ENCODE results near the gene PIK3R3. TPM values are rescaled to one million over a fixed set of nuclear protein-coding genes. Genes with fewer than 3 reads are reported as not detected.

PIK3R3 gene
- total and polyA plus RNA-seq, 9 of the 15 experiments (the other 6 are each of a cell fraction or from before 2014, with no cell fraction given) = 1.4 to 7.7 (median 4.6) TPM

DNA sequence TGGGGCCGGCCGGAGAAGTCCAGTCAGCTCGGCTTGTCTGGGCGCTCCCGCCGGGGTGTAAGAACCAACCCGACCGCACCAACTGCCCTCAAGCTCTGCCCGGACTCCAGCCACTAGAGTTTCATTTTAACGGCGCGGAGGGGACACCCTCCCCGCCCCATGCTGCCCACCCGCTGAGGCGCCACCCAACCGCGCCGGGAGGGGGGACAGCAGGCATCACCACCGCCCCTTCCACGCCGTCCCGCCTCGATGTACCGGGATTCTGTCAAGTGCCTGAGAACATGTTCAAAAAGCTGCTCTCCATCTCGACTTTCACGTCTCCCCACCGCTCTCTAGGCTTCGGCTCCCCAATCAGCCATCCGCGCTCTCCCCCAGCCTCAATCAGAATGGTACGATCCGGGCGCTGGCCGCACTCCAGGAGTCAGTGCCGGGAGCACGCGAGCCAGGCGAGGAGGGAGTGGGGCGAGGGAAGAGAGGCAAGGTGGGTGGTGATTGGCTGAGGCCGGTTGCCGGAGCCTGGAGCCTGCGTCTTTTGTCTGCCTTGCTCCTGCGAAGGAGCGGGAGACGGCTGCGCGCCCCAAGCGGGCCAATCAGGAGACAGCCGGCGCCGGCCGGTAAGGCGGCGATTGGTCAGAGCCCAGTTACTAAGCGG lies at the start of gene PIK3R3 (continued):
- peak in 1 of 2 experiments; percentile 71; a peak in 2 of 4 replicates for TF ChIP-seq FOXA3 (CRISPR knock-in tag; conservative IDR thresholded peaks at IDR 0.05 in 1 of 2, IDR thresholded peaks at IDR 0.05 in 1 of 2)
- peak; percentile 5; the same call in 1 of the 2 replicates for TF ChIP-seq KLF16 (IDR thresholded peaks at IDR 0.05)
- TF ChIP-seq ATF1 (CRISPR knock-in tag; IDR thresholded peaks at IDR 0.05) = no peak
- TF ChIP-seq ATF1 (tag; IDR thresholded peaks at IDR 0.05) = peak; percentile 93
- 0 out of 2 replicates have a peak, but pooled peaks have one; percentile 81 for TF ChIP-seq THAP7 (CRISPR knock-in tag; IDR thresholded peaks at IDR 0.05)
- TF ChIP-seq FOXP1 (CRISPR knock-in tag; IDR thresholded peaks at IDR 0.05) = peak; percentile 99
- TF ChIP-seq TBP (optimal IDR thresholded peaks at IDR 0.05; ENCODE audit: low read depth, low read length) = peak; percentile 97
- TF ChIP-seq WHSC1 (IDR thresholded peaks at IDR 0.05; ENCODE audit: low read length) = peak; percentile 6
- TF ChIP-seq KDM1A (IDR thresholded peaks at IDR 0.05) = peak; percentile 54 to 83; a peak in 3 of 4 replicates
- peak; percentile 83 for TF ChIP-seq DPF2 (IDR thresholded peaks at IDR 0.05)
- no peak for TF ChIP-seq ZNF197 (CRISPR knock-in tag; IDR thresholded peaks at IDR 0.05; ENCODE audit: low read depth)
- no peak for TF ChIP-seq ZNF175 (CRISPR knock-in tag; IDR thresholded peaks at IDR 0.05; ENCODE audit: low read depth)
- TF ChIP-seq GABPB1 (CRISPR knock-in tag; IDR thresholded peaks at IDR 0.05) = peak; percentile 81
- 0 out of 2 replicates have a peak, but pooled peaks have one; percentile 17 for TF ChIP-seq ZNF436 (CRISPR knock-in tag; IDR thresholded peaks at IDR 0.05)
- TF ChIP-seq, protein P1, sequence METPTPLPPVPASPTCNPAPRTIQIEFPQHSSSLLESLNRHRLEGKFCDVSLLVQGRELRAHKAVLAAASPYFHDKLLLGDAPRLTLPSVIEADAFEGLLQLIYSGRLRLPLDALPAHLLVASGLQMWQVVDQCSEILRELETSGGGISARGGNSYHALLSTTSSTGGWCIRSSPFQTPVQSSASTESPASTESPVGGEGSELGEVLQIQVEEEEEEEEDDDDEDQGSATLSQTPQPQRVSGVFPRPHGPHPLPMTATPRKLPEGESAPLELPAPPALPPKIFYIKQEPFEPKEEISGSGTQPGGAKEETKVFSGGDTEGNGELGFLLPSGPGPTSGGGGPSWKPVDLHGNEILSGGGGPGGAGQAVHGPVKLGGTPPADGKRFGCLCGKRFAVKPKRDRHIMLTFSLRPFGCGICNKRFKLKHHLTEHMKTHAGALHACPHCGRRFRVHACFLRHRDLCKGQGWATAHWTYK (CRISPR knock-in tag; IDR thresholded peaks at IDR 0.05) = peak; percentile 63; the same call in 1 of the 2 replicates
- TF ChIP-seq, protein P2, sequence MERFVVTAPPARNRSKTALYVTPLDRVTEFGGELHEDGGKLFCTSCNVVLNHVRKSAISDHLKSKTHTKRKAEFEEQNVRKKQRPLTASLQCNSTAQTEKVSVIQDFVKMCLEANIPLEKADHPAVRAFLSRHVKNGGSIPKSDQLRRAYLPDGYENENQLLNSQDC (CRISPR knock-in tag; IDR thresholded peaks at IDR 0.05) = peak; percentile 45
- TF ChIP-seq DEAF1 (CRISPR knock-in tag; IDR thresholded peaks at IDR 0.05) = 0 out of 2 replicates have a peak, but pooled peaks have one; percentile 28
- TF ChIP-seq FOXK2 (conservative IDR thresholded peaks at IDR 0.05 in 1 of 2, IDR thresholded peaks at IDR 0.05 in 1 of 2; ENCODE audit: low read depth in 2 of 2) = peak; percentile 72 to 100; a peak in 3 of 4 replicates
- TF ChIP-seq, protein P3, sequence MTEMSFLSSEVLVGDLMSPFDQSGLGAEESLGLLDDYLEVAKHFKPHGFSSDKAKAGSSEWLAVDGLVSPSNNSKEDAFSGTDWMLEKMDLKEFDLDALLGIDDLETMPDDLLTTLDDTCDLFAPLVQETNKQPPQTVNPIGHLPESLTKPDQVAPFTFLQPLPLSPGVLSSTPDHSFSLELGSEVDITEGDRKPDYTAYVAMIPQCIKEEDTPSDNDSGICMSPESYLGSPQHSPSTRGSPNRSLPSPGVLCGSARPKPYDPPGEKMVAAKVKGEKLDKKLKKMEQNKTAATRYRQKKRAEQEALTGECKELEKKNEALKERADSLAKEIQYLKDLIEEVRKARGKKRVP (CRISPR knock-in tag; IDR thresholded peaks at IDR 0.05) = 0 out of 2 replicates have a peak, but pooled peaks have one; percentile 15
- peak; percentile 71 for TF ChIP-seq DACH1 (IDR thresholded peaks at IDR 0.05; ENCODE audit: partially characterized antibody)
- TF ChIP-seq SRSF3 (IDR thresholded peaks at IDR 0.05; ENCODE audit: insufficient read depth, low read length) = peak; percentile 55; the same call in 1 of the 2 replicates
- peak; percentile 94 for TF ChIP-seq POLR2A (conservative IDR thresholded peaks at IDR 0.05)
- peak; percentile 98 for TF ChIP-seq NR1H2 (CRISPR knock-in tag; IDR thresholded peaks at IDR 0.05)
- TF ChIP-seq, protein P4, sequence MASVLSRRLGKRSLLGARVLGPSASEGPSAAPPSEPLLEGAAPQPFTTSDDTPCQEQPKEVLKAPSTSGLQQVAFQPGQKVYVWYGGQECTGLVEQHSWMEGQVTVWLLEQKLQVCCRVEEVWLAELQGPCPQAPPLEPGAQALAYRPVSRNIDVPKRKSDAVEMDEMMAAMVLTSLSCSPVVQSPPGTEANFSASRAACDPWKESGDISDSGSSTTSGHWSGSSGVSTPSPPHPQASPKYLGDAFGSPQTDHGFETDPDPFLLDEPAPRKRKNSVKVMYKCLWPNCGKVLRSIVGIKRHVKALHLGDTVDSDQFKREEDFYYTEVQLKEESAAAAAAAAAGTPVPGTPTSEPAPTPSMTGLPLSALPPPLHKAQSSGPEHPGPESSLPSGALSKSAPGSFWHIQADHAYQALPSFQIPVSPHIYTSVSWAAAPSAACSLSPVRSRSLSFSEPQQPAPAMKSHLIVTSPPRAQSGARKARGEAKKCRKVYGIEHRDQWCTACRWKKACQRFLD (CRISPR knock-in tag; IDR thresholded peaks at IDR 0.05) = peak; percentile 97

Measured in K562 (cell line).